Activated CD4-positive, CD25-positive, alpha-beta regulatory T cell (primary cell): ENCODE data around the gene TMX4.

Experiments used
- DNase-seq, 4 experiments: peaks; one replicate each; lab custom pipeline; 2025; lab: John Stamatoyannopoulos, UW

The TMX4 gene

DNA sequence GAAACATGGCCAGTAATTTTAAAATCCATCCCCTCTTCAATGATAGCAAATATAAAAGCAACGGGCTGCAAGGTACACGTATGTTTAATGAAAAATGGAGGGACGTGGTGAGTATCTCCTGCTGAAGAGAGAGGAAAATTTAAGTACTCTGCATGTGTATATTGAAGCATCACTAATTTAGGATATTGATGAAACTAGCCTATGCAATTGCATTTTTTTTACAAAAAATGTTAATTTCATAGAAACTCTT, 362 bp upstream of the TMX4 start:
- DNase-seq, result no peak

DNA sequence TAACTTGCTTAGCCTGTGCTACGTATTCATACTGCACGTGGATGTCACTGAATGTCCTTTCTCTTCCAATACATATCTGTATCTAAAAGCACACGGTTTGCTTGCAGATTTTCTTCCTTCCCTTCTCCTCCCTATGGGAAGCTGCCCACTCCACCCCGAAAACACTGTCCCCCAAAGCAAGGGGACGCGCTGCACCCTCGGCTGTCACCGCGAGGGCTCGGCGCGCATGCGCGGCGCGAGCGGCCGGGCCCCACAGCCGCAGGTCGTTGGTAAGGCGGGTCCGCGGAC, 659 bp downstream of the TMX4 start:
- peak; percentile 24 to 44 (median 34) for DNase-seq

DNA sequence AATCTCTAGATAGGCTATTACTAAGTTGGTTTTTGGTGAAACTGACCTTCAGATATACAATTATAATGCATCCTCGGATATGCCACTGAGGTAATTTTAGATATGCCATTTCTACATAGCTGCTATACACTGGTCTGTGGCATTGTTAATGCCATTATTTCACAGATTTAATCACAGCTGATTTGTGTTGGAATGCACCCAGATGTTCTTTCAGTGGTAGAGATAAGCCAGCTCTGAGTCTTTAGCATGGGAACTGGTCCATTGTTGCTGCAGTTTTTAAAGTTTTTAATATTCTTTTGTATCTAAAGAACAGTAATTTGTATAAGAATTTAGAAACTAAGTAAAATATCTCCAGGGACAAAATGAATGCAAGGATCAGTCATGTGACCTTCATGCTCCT, 6.8 kb downstream of the TMX4 start:
- no peak for DNase-seq

DNA sequence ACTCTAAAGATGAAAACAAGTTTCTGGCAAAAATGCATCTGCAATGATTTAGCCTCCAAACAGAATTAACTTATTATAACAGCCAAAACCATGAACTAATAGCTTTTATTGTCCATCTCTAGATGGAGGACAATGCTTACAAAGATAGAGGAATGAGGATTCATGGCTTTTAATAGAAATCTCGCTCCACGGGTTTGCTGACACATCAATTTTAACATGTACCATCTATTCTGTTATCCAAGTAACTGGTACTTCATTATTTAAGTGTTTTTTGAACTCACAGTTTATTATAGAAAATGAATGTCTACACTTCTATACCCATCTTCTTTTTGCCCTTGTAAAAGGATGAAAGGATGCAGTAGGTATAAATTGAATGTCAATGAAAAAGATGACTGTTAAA, 10.8 kb downstream of the TMX4 start:
- DNase-seq, result no peak

DNA sequence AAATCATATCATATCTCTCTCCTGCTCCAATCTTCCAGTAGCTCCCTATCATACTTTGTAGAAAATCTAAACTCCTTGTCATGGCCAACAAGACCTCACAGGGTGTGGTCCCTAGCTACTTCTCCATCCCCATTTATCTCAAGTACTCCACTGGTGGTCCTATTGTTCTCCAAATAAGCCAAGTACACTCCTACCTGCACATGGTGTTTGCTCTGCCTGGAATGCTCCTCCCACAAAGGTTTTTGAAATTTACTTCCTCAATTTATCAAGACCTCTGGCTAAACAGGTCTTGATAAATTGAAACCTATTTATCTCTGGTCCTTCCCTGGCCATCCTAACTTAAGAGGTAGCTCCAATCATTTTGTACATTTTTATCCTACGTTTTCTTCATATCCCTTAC, 12.1 kb downstream of the TMX4 start:
- DNase-seq, result no peak

DNA sequence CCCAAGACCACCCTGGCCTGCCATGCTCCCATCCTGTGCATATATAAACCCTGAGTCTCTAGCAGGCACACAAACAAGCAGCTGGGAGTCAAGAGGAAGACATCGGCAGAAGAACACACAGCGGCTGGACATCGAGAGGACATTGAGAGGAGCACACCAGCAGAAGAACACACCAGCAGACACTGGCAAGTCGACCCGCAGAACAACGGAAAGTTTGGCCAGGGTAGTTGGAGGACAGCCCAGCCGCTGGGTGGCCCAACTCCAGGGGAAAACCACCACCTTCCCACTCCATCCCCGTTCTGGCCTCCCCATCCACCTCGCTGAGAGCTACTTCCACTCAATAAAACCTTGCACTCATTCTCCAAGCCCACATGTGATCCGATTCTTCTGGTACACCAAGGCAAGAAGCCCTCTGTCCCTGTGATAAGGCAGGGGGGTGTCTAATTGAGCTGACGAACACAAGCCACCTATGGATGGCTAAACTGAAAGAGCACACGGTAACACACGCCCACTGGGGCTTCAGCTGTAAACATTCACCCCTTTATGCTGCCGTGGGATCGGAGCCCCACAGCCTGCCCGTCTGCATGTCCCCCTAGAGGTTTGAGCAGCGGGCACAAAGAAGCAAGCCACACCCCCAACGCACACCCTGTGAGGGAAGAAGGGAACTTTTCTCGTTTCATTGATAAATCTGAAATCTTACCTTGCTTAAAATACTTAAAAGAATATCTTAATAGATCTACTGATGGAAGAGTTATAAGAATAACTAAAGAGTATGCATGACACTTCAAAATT, 13.8 kb downstream of the TMX4 start:
- no peak for DNase-seq

DNA sequence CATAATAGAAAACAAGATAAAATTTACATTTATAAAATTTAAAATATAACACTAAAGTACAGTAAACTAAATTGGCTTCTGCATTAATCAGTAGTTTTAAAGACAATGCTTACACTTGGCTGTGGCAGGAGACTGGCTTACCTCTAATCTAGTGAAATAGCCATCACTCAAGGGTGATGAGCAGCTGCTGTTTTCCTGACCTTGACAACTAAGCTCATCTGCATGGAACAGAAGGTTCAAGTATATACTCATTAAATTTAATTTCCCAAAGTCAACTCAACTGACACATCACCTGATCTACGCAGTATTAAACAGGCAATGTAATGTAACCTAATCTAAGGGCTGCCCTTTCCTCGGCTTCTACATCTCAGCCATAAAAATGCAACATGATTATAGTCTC, 14.5 kb downstream of the TMX4 start:
- no peak for DNase-seq

DNA sequence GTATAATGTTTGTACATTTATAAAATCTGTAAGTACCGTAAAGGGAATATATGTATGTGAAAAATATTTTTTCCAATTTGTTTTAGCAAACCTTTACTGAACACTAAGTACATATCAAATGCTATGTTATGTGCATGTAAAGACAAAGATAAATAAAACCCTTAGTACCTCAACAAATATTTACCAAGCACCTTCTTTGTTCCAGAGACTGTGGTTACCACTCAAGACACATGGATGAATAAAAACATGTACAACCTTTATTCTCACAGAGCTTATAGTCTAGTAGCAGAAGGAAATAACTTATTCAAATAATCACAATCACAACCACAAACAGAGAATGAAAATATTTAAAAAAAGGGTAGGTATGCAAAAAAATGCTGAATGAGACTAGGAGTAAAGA, 17.5 kb downstream of the TMX4 start:
- DNase-seq, result no peak

DNA sequence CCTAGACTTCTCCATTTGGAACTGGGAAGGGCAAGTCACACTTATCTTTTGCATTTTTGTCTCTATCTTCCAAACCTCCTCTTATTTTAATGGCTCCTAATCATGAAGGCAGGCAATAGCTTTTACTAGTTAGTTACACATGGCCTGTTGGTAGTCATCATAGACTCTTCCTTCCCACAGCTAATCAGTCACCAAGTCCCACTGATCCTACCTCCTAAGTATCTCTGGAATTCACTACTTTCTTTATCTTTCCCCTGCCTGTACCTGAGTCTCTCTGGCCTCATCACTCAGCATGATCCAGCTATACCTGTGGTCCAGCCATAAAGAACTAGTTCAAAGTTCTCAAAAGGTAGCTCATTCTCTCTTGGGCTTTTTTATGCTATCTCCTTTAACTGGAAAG, 18.8 kb downstream of the TMX4 start:
- no peak for DNase-seq

DNA sequence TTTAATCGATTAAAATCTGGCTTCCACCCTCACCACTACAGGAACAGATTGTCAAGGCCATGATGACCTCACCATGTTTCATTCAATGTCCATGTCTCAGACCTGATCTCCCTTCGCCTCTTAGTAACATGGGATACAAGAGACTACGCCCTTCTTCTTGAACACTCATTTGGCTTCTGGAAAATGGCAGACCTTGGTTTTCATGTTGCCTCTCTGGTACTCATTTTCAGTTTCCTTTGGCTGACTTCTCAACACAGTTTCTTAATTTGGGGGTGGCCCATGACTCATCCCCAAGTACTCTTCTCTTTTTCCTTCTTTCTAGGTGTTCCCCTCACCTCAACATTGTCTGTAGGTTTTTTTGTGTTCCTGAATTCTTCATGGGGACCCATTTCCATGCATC, 22.7 kb downstream of the TMX4 start:
- no peak for DNase-seq

DNA sequence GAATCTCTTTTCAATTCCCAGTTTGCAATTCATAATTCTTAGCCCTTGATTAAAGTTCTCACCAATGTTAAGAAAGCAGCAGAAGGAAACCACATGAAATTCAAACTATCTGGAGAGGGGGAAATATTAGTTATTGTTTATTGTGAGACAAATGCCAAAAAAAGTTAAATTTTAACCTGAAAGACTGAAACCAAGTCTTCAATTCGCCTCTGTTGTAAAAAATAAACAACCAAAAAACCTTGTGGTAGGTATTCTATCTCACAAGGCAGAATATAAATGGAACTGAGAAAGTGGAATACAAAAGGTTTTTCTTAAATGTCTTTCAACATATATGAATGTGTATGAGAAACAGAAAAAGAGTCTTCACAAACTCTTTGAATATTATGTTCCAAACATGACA, 24.8 kb downstream of the TMX4 start:
- DNase-seq, result no peak

DNA sequence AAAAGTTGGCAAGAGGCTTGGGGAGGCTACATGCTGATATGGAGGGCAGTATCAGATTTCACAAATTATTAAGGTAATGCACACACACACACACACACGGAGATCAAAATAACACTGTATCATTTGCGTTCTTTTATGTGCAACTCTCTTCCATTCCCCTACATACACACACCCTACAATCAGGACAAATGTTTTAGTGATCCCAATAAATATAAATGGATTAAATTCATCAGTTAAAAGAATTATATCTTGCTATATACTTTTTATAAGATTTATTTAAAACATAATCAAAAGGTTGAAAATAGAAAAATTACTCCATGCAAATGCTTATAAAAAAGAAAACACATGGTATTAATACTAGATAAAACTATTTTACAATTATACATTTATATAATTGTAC, 25.9 kb downstream of the TMX4 start:
- DNase-seq, result no peak

DNA sequence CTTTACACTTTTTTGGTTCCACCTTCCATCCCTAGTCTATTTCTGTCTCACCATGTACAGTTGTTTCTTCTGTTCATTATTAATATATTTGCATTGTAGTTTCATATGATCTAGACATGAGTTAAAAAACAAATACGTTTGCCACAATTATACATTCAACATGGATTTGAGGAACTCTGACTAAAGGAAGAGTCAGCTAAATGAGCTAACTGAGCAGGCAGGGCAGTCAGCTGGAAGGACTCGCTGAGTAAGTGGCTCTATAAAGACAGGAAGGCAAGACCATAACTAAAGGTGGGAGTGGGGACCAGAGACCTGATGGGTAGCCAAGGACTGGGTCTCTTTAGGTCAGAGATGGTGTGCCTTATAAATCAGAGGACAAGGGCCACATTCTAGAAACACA, 26.3 kb downstream of the TMX4 start:
- no peak for DNase-seq

DNA sequence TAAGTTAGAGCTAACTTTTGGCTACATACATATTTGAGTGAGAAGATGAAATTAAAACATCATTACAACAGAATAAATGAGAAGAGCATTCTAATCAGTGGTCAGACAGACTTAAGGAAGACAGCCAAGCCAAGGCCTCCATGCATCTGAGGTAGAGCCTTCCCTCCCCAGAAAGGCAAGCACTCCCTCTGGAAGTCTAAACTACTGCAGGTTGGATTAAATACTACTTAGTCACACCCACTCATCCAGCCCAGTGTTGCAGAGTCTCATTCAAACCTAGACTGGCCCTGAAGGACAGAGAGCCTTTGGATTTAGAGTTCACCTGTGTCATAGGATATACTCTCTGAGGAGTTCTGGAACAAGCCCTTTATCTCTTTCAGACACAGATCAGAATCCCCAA, 29.2 kb downstream of the TMX4 start:
- DNase-seq, result no peak

DNA sequence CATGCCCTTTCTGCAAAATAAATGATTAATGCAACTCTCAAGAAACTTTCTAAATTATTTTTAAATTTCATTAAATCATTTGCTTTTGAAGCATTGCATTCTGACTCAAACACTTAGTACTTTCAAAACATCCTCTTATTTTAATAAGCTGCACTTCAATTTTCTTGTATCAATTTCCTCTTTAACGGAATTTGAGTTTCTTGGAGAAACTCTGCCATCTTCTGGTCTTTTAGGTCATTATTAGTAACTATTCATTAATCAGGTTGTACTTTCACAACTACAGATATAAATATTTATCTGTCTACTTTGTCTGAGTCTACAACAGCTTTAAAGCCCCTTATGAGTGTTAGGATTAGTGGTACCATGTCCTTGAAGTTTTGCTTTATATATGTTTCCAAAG, 30.2 kb downstream of the TMX4 start:
- no peak for DNase-seq

DNA sequence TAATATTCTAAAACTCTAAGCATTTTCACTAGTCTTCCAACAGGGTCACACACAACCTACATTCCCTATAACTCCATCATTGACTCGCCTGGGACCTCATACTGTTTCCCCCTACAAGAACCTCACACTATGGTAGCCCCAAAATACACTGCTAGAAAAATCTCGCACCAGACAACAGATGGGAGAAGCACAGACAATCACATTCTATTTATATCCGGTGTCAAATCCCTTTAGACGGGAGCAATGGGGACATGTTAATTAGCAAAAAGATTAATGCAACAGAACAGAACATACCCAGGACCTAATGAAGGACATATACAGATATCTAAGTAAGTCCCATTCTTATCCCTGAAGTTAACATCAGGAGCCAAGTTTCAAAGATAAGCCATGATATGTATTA, 33.6 kb downstream of the TMX4 start:
- no peak for DNase-seq

DNA sequence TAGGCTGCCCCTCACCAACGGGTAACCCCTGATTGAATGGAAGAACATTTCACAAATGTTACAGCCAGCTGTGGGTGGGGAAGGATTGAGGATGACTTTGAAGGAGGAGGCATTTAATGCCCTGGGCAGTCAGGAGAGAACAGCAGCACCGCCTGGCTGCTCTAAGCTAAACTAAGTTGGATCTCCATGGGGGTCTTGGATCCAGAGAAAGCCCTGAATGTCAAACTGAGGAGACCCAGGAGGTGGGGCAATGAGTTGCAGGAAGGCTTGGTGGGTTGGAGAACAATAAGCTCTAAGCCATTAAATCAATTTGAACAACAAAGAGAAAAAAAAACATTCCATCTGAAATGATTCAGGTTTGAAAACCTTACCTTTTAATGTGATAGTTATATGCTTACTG, 35.4 kb downstream of the TMX4 start:
- no peak for DNase-seq

DNA sequence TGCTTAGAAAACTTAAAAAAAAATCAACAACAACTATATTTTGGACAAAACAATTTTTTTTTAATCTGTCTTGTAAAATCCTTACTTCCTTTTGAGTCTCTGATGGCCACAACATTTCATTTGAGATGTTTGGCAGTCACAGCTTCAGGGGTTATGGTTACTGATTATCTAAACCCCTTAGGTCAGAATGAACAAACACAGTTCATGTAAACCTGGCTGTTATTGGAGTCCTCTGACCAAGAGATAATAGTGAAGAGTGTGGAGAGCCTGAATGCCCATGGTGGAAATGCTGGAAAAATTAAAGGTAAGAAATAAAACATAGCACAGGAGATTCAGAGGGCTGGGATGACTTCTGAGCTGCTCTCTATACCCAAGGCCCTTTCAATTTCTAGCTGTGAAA, 38.2 kb downstream of the TMX4 start:
- DNase-seq, result no peak

DNA sequence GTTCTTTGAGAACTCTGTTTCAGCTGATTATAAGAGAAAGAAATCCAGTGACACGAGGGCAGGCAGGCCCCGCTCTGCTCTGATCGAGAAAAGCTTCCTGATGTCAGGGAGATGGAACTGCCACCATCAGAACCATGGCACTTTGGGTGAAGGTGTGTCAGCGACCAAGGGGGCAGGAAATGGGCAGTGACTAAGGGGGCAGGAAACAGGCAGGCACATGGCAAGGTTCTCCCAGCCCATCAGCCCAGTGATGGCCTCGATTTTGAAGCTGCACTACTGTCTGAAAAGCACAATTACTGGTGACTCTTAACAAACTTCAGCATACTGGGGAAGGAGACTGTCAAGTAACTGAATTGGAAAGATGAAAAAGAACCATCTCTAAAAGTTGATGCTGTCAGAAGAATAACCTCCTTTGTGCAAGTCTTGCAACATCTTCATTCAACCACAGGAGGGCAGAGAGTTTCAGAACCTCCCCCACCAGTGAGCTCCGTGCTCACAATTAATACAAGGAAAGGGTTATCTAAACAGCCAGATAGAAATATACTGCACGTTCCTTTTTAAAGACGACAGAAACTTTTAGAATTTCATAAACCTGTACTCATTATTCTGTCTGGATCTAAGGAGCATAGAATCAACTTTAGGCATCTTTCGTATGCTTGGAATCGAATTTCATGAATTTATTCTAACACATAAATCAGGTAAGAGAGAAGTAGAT, 39.1 kb downstream of the TMX4 start:
- no peak for DNase-seq

DNA sequence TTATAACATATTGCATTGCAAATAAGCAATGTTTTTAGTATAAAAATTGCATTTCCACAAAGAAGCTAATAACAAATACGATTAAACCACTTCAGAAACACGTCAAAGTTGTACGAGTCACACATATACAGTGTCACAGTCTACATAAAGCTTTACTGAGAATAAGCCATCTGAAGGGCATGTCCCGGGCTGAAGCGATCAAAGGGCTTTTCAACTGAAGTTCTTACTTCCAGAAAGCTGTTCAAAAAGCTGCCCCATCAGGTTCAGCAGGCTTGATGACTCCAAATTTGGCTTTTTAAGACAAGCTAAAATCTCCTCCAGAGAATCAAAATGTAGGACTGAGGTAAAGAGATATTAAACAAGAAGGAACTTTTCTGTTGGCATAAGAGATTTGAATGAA, 41.9 kb downstream of the TMX4 start:
- no peak for DNase-seq

DNA sequence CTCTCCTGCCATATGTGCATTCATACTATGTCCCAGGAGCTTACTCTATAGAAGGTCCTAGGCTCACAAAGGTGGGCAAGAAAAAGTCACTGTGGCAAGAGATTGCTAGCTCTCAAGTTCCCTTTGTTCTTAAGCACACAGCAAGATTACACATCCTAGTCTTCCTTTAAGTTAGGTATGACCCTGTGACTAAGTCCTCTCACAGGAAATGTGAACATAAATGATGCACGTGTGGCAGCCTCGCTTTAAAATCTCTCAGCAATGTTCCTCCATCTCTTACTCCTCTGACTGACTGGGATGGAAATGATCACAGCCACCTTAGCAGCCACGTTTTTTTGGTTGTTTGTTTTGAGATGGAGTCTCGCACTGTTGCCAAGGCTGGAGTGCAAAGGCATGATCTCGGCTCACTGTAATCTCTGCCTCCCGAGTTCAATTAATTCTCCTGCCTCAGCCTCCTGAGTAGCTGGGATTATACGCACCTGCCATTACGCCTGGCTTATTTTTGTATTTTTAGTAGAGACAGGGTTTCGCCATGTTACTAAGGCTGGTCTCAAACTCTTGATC, 43.6 kb downstream of the TMX4 start:
- no peak for DNase-seq

DNA sequence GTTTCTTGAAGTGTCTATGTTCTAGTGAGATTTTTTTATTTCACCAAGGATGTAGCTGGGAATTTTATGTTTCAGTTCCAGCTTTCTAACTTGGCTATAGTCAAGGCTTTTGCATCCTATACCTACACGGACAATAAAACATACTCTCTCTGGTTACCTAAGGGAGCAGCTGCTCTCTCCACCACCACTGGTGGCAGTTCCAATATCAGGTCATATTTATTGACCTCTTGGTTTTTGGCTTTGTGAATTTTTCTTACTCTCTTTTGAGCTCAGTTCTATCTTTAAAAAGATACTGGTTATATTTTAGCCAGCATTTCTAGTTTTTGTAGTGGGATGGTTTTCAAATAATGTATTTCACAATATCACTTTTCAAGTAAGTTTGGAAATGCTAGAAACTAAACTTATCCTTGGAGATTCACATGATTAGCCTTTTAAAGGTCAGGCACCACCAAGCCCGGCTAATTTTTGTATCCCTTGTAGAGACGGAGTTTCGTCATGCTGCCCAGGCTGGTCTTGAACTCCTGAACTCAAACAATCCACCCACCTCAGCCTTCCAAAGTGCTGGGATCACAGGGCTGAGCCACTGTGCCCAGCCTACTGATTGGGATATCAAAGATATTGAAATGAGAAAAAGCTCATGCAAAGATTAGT, 44.7 kb downstream of the TMX4 start:
- DNase-seq, result no peak

DNA sequence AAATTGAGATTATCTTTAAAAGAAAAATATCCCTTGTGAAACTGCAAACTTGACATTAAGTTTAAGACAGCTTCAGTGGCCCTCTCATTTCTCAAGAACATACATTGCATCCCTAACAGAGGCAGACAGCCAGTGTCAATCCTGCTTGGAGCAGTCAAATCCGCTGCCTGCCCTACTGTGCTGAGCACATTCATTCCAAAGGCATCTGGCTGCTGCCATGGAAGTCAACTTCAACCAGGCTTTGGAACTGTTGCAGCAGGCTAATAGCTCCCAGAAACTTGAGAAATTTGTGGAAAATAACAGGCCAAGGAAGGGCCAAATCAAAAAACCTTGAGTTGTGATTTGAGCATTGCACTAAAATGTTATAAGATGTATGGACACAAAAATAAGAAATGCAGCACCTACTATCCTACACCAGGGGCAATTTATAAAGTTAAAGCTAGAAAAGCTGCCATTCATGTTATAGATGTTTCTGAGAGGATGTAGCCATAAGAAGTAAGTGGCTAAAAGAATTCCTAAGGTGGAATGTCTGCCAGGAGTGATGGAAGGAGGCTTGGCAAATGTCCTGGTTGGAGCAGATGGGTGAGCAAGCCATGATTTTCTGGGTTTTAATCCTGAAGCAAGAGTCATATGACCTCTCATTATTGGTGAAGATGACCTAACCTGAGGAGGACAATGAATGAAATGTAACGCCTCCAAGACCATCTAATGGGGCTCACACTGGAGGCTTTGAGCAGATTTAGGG, 47.9 kb downstream of the TMX4 start:
- DNase-seq, result no peak
